GM12878 (cell line): ENCODE results near the gene PLD5. TPM values are rescaled to one million over a fixed set of nuclear protein-coding genes. Genes with fewer than 3 reads are reported as not detected.
"Not testable (repeated sequence)": the region's sequence is repeated elsewhere in the genome, so short reads cannot be mapped to it uniquely, and the experiment has no call there.

Source experiments
- ATAC-seq: fragments of 200-7000 bp; cut with Tn5 transposase; 3 replicates; pipeline ENCODE4 v1.9.1; 2020; ENCODE audit warnings: mild to moderate bottlenecking, moderate library complexity
- BruUV-seq: library from RNA; stranded (reverse); fragments of 400-500 nt; replicated peaks from 2 replicates; lab custom pipeline; 2021; lab: Mats Ljungman, UMichigan
- CTCF ChIA-PET: fragments of 300-600 bp; sonication (Branson Sonifier 250); formaldehyde crosslinking; extraction: SDS; loops from one replicate; lab custom pipeline; 2021; ENCODE audit warnings: inconsistent platforms; lab: Yijun Ruan, JAX
- POLR2A ChIA-PET: fragments of 350-600 bp; formaldehyde crosslinking; extraction: SDS; loops from one replicate; lab custom pipeline; 2021; ENCODE audit warnings: inconsistent platforms; lab: Charles Lee
- RAD21 ChIA-PET: fragments of 300-600 bp; sonication (Branson Sonifier 250); formaldehyde crosslinking; loops from one replicate; lab custom pipeline; 2023; ENCODE audit warnings: antibody characterized with exemption; ENCODE audit not compliant: unreplicated experiment; lab: Charles Lee
- SMC1A ChIA-PET: fragments of 300-600 bp; sonication (Branson Sonifier 250); formaldehyde crosslinking; loops from one replicate; lab custom pipeline; 2023; ENCODE audit not compliant: unreplicated experiment, uncharacterized antibody; lab: Charles Lee
- DNase-seq: peaks from one replicate; pipeline ENCODE4 v3.0.0-alpha.2; 2011; ENCODE audit warnings: low read depth, low spot score
- FAIRE-seq: peaks from 3 replicates; lab custom pipeline; 2011; peaks lifted over from hg19 to GRCh38; lab: Jason Lieb, UNC
- H2AFZ ChIP-seq: 2 replicates; pipeline ENCODE4 v1.6.0; 2011; ENCODE audit warnings: low read depth, low read length, control low read depth; ENCODE audit not compliant: control insufficient read depth
- H3K27ac ChIP-seq: 2 replicates; pipeline ENCODE4 v1.5.1; 2011; ENCODE audit warnings: control low read depth; ENCODE audit not compliant: control insufficient read depth, insufficient read depth
- H3K27me3 ChIP-seq, 2 experiments: replicated peaks in 1 of 2; 2 replicates each; pipeline versions ENCODE4 v1.6.0 to v1.6.1; 2011; ENCODE audit warnings: low read length in 1 of 2; ENCODE audit not compliant: control insufficient read depth in 2 of 2, insufficient read depth in 2 of 2
- H3K36me3 ChIP-seq, 2 experiments: 2 replicates each; pipeline ENCODE4 v1.5.1; 2011; ENCODE audit warnings: low read length in 1 of 2; ENCODE audit not compliant: control insufficient read depth in 2 of 2, insufficient read depth in 2 of 2
- H3K4me1 ChIP-seq: 2 replicates; pipeline ENCODE4 v1.6.1; 2011; ENCODE audit warnings: mild to moderate bottlenecking, low read length, moderate library complexity, mixed read lengths; ENCODE audit not compliant: control insufficient read depth, insufficient read depth
- H3K4me2 ChIP-seq: 2 replicates; pipeline ENCODE4 v1.6.0; 2011; ENCODE audit warnings: control low read depth; ENCODE audit not compliant: control insufficient read depth, insufficient read depth
- H3K4me3 ChIP-seq: fragments of 200-600 bp; sonication (generic); 2 replicates; pipeline ENCODE4 v1.5.1; 2016
- H3K79me2 ChIP-seq: 2 replicates; pipeline ENCODE4 v1.6.0; 2011; ENCODE audit warnings: low read length; ENCODE audit not compliant: control insufficient read depth, insufficient read depth
- H3K9ac ChIP-seq: 2 replicates; pipeline ENCODE4 v1.8.0; 2011; ENCODE audit warnings: low read length, control low read depth, mixed read lengths; ENCODE audit not compliant: control insufficient read depth, insufficient read depth
- H3K9me3 ChIP-seq: replicated peaks from 3 replicates; pipeline ENCODE4 v1.5.1; 2011; ENCODE audit warnings: mild to moderate bottlenecking, low read length; ENCODE audit not compliant: control insufficient read depth, insufficient read depth
- H4K20me1 ChIP-seq: 2 replicates; pipeline ENCODE4 v1.6.0; 2011; ENCODE audit not compliant: control insufficient read depth, insufficient read depth
- WGBS: methylation state at CpG from one replicate; pipeline ENCODE4 v1.1.6; 2016; ENCODE audit warnings: low lambda C conversion rate; ENCODE audit not compliant: insufficient replicate concordance, insufficient coverage; ENCODE audit errors: missing lambda C conversion rate; 5-methylcytosine and 5-hydroxymethylcytosine counted together
- in situ Hi-C: fragments of 300-500 bp; cut with MboI; formaldehyde crosslinking; loops from 9 replicates; pipeline ENCODE4 v1.14.3; 2018; ENCODE audit warnings: mixed read lengths
- intact Hi-C: fragments of 100-400 bp; cut with micrococcal nuclease; formaldehyde crosslinking; loops from one replicate; pipeline ENCODE4 v1.14.2; 2022; ENCODE audit not compliant: unreplicated experiment
- polyA plus RNA-seq, 11 experiments: library from polyadenylated mRNA; depleted of rRNA in 4 of 11; unstranded in 6 of 11; stranded (reverse) in 5 of 11; fragments of >200 nt; fragmentation: Nextera tagmentation in 4 of 11; fragmentation: Illumina TruSeq in 1 of 11; extraction: Ambion mirVana in 4 of 11; extraction: Trizol in 1 of 11; gene quantifications; 1 replicate in 1 of 11; 2 replicates in 10 of 11; pipeline versions ENCODE4 v1.2.1 to v1.2.3, GENCODE V29; 2011 to 2016; ENCODE audit warnings: inconsistent platforms in 2 of 11, missing spikeins in 2 of 11, low read depth in 1 of 11
- total RNA-seq, 4 experiments: library from RNA; depleted of rRNA in 3 of 4; stranded (reverse); fragments of >200 nt in 3 of 4; fragmentation: Illumina TruSeq in 1 of 4; extraction: Trizol in 1 of 4; gene quantifications; 2 replicates each; pipeline versions ENCODE4 v1.2.1 to v1.2.3, GENCODE V29; 2013 to 2021

PLD5 gene
- total and polyA plus RNA-seq, 10 of the 15 experiments (the other 5 are each of a cell fraction or from before 2014, with no cell fraction given): not detected

DNA sequence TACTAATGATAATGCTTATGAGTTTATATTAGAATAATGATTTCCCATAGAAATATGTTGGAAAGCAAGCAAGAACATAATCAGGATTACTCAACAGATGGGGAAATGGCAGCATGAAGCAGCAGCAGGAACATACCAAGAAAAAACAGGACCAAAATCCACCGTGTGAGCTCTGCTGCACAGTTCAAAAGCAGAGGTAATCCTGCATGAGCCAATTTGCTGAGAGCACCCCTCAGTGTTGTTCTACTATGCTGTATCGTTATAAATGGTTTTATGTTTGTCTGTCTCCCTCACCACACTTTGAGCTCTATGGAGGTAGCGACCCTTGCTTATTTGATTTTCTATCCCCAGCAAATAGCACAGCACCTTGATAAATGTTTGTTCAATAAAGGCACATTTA lies 246.1 kb downstream of the PLD5 start:
- DNase-seq, POLR2A ChIA-PET: not testable (repeated sequence)

DNA sequence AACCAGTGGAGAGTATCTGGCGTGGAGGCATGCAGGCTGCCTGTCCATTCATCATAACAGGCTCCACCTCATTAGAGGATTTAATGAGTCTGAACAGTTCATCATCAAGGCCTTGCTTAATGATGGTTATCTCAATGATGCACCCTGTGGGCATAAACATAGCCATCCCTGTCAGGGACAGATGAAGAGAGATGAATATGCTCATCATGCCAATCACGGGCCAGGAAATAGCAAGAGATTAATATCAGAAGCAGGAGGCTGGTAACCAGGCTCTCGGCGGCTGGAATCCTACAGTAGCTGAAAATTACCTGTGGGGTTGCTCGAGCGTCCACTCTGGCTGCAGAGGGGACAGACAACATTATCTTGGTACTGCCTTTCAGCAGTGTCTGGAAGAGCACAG lies 247.7 kb downstream of the PLD5 start:
- in situ Hi-C loops, H3K4me1 ChIP-seq, intact Hi-C loops, RAD21 ChIA-PET, H4K20me1 ChIP-seq, H3K9me3 ChIP-seq, ATAC-seq, H3K27ac ChIP-seq, SMC1A ChIA-PET, H3K79me2 ChIP-seq, H3K4me2 ChIP-seq, CTCF ChIA-PET, FAIRE-seq, H3K36me3 ChIP-seq, H3K27me3 ChIP-seq, BruUV-seq, POLR2A ChIA-PET, DNase-seq, H3K9ac ChIP-seq, H3K4me3 ChIP-seq, H2AFZ ChIP-seq: not testable (repeated sequence)
- 64% methylated on average over 6 of the region's 6 CpGs for WGBS

More for the DNA sequence above, 246.1 kb downstream of the PLD5 start:
- SMC1A ChIA-PET, H4K20me1 ChIP-seq, H3K4me3 ChIP-seq, ATAC-seq, intact Hi-C loops, FAIRE-seq, H3K27me3 ChIP-seq, CTCF ChIA-PET, BruUV-seq, H3K4me2 ChIP-seq, H3K27ac ChIP-seq, H3K79me2 ChIP-seq, H3K9me3 ChIP-seq, H3K4me1 ChIP-seq, H2AFZ ChIP-seq, H3K9ac ChIP-seq, in situ Hi-C loops, H3K36me3 ChIP-seq, RAD21 ChIA-PET: not testable (repeated sequence)
- WGBS: 3% methylated on average over 3 of the region's 3 CpGs

DNA sequence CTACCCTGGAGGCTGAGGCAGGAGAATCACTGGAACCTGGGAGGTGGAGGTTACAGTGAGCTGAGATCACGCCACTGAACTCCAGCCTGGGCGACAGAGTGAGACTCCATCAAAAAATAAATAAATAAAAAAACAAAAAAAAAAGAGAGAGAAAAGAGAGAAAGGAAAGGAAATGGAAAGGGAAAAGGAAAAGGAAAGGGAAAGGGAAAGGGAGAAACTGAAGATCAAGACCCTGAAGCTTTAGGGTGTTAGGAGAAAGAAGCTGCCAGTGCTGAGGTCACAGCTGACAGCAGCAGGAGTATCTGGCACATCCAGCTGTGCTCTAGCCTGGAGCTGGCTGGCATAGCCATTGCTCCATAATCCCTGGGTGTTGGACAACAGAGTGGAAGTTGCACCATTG lies 257.5 kb downstream of the PLD5 start:
- H3K9ac ChIP-seq, H3K4me1 ChIP-seq, H3K9me3 ChIP-seq, CTCF ChIA-PET, H3K4me3 ChIP-seq, H3K27me3 ChIP-seq, H3K4me2 ChIP-seq, in situ Hi-C loops, intact Hi-C loops, DNase-seq, FAIRE-seq, ATAC-seq, SMC1A ChIA-PET, H3K79me2 ChIP-seq, RAD21 ChIA-PET, H3K36me3 ChIP-seq, H3K27ac ChIP-seq, POLR2A ChIA-PET, BruUV-seq, H4K20me1 ChIP-seq, H2AFZ ChIP-seq: not testable (repeated sequence)
- WGBS: 35% methylated on average over 2 of the region's 2 CpGs

DNA sequence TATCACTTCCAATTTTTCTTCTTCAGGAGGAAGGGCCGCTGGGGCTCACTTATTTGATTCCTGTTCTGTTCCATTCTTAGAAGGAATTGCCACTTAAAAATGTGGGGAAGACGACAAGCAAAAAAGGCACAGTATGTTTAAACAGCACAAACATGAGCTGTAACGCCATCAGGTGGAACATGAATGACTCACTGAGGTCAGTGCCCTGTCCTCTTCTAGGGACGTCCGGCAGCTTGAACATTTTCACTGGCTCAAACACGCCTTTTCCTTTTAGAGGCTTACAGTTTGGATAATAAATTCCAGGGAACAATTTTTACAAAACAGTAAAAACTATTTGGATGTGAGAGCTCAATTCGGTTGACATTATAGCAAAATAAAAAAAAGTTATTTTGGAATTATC lies 260.1 kb downstream of the PLD5 start:
- H3K4me2 ChIP-seq, ATAC-seq, H3K4me3 ChIP-seq, H3K27me3 ChIP-seq, H3K27ac ChIP-seq, in situ Hi-C loops, intact Hi-C loops, DNase-seq, H3K79me2 ChIP-seq, RAD21 ChIA-PET, H4K20me1 ChIP-seq, POLR2A ChIA-PET, H3K9me3 ChIP-seq, FAIRE-seq, H3K36me3 ChIP-seq, H2AFZ ChIP-seq, BruUV-seq, SMC1A ChIA-PET, H3K9ac ChIP-seq, H3K4me1 ChIP-seq: not testable (repeated sequence)
- 0% methylated on average over 4 of the region's 7 CpGs for WGBS
- CTCF ChIA-PET: interaction anchor here (0.7 kb wide), 1 partner anchor 50 kb away, joined by 3 read pairs; no protein-coding TSS in a partner anchor
